ENCODE results near the gene SLC15A5. TPM values are rescaled to one million over a fixed set of nuclear protein-coding genes. Genes with fewer than 3 reads are reported as not detected.

The SLC15A5 gene
- total and polyA plus RNA-seq, 2 of the 8 experiments (the other 6 are each of a cell fraction or from before 2014, with no cell fraction given), result not detected

DNA sequence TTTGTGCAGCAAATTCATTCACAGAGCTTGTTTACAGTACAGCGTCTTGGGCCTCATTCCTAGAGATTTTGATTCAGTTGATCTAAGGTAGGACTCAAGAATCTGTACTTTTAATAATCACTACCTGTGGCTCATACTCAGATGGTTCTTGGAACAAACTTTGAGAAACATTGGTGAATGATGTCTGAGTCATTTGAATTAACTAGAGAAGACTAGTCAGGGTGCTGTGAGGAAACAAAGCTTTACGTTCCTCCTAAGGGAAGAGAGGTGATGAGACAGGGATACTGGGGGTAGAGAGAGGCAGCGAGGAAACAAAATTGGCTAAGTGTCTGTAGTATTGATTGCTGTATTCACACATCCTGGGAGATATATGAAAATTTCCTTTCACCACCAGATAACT is 109.4 kb downstream of the SLC15A5 start (continued):
- no peak for TF ChIP-seq CHD7 (IDR thresholded peaks at IDR 0.05; ENCODE audit: insufficient replicate concordance, low read length)
- TF ChIP-seq PHF8 (conservative IDR thresholded peaks at IDR 0.05; ENCODE audit: low read depth, low read length), result no peak
- TF ChIP-seq USF2 (IDR thresholded peaks at IDR 0.05; ENCODE audit: low read length), result no peak
- no peak for TF ChIP-seq ASH2L (IDR thresholded peaks at IDR 0.05; ENCODE audit: low read length)

All from H1 (cell line).